Stimulated activated naive CD8-positive, alpha-beta T cell treated with anti-CD3 and anti-CD28 coated beads, Interleukin-15, amount 100 ng/mL, for 72 hours (primary cell): ENCODE measurements around the gene TMUB2.
A peak's percentile ranks its signal among the peaks of the same experiment; 100 is the strongest.
"Not testable (repeated sequence)": the region's sequence is repeated elsewhere in the genome, so short reads cannot be mapped to it uniquely, and the experiment has no call there.

Experiments used
- ATAC-seq: fragments of 150-1000 bp; cut with Tn5 transposase; 2 replicates; pipeline ENCODE4 v1.10.0; 2021; ENCODE audit warnings: mild to moderate bottlenecking, moderate library complexity
- DNase-seq, 2 donors: peaks; one replicate each; pipeline ENCODE4 v3.0.0; 2021 to 2022
- H3K27ac Mint-ChIP-seq, 2 donors: one replicate each; pipeline ENCODE4 v1.8.0; 2022; ENCODE audit warnings: mild to moderate bottlenecking in 2 of 2, mixed read lengths in 2 of 2, moderate library complexity in 2 of 2
- H3K27me3 Mint-ChIP-seq: one replicate; pipeline ENCODE4 v1.8.0; 2022; ENCODE audit warnings: mixed read lengths
- H3K4me1 Mint-ChIP-seq: one replicate; pipeline ENCODE4 v1.8.0; 2022; ENCODE audit warnings: mild to moderate bottlenecking, mixed read lengths
- H3K4me3 Mint-ChIP-seq, 2 donors: one replicate each; pipeline ENCODE4 v1.8.0; 2022; ENCODE audit warnings: mild to moderate bottlenecking in 2 of 2, mixed read lengths in 2 of 2, moderate library complexity in 1 of 2
- H3K9me3 Mint-ChIP-seq, 2 donors: one replicate each; pipeline ENCODE4 v1.8.0; 2022; ENCODE audit warnings: mixed read lengths in 2 of 2

The TMUB2 gene

DNA sequence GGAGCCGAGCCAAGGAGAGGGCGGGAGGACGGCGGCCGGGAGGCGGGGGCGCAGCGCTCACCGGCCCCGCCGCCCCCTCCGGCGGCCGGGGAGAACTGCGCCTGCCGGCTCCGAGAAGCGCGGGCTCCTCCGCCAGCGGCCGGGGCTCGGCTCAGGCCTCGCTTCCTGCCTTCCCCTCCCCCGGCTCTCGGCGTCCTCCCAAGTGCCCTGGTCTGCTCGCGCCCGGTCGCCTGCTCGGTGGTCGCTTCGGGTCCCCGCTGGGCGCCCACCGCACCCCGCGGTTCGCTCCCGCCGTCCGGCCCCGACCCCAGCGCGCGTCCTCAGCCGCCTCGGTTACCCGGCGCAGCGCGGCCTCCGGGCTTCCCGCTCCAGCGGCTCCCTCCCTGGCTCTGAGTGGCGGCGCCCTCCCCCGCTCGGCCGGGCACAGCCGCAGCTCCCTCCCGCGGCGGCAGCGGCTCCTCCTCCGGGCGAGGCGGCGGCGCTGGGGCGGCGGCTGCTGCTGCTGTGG is 32.4 kb downstream of the TMUB2 start:
- Mint-ChIP-seq H3K4me1 (peaks cover 44% of the 10 kb centered on the region), H3K27ac (no peak overlapping the region), H3K9me3 (no peaks in the 10 kb centered on the region), H3K27me3 (no peaks in the 10 kb centered on the region), H3K4me3 (peak overlapping the region; percentile 22 to 48)
- ATAC-seq, result peak; percentile 64
- peak; percentile 83 to 87 for DNase-seq

DNA sequence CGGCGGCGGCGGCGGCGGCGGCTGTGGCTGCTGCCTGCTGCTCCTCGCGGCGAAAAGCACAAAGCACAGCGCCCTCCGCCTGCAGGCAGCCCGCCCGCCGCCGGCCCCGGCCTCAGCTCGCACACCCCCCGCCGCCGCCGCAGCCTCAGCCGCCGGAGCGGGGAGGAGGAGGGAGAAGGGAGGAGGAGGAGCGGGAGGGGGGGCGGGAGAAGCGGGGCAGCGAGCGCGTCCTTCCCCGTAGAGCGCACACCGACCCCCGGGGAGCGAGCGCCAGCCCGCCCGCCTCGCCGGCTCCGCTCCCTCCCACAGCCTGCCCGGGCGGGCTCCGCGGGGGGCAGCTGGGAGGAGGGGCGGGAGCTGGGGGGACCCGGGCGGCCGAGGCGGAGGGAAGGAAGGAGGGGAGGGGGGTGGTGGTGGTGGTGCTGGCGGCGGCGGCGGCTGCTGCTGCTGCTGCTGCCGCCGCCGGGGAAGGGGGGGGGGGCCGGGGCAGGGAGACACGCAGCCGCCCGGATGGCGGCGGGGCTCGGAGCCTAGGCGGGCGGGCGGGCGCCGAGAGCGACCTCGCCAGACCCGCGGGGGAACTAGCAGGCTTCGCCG is 32.9 kb downstream of the TMUB2 start, which contains the start of gene UBTF:
Gene UBTF (minus strand): TSS at position 60 of the 597 bp plus-strand sequence. CDS start 1,446 bp downstream, outside the sequence.
- Mint-ChIP-seq H3K4me3 (peak within 1 kb of the TSS; percentile 94 to 98), H3K9me3 (no peaks in the 10 kb centered on the region), H3K27me3 (no peaks in the 10 kb centered on the region), H3K27ac (peak within 1 kb of the TSS; percentile 98 to 99), H3K4me1 (peaks cover 39% of the 10 kb centered on the region)
- DNase-seq (peak; percentile 73 to 79), ATAC-seq (peak; percentile 25)

DNA sequence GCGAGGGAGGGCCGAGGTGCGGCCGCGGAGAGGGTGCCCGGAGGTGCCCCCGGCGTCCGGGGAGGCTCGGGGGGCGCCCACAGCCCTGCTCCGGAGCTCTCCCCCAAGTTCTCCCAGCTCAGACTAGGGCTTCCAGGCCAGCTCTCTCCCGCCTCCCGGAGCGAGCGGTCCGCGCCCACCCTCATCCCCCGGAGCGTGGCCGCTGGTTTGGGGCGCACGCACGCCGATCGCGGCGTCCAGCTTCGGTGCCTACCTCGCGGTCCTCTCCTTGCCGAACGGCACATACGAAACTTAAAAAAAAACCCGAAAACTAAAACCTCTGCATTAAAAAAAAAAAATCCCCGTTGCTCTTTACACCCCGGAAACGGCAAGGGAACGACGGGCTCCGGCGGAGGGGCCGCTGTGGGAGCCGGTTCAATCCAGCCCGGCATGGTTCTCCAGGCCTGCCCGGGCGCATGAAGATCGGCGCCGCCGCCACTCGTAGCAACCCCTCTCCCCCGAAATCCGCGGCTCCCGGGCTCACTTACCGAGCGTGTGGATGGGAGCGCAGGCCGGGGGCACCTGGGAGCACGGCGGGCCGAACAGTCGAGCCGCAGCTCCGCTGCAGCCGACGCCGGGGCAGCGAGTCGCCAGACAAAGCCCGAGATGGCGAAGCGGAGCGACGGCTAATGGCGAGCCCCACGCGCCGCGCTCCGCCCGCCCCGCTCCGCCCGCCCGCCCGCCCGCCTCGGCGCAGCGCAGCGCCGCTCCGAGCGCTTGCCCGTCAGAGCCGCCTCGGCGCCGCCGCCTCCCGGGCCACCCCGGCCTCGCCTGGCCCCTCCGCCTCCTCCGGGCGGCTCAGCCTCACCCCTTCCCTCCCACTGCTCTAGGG is 33.7 kb downstream of the TMUB2 start:
- peak; percentile 39 for ATAC-seq
- H3K9me3 Mint-ChIP-seq, result no peaks in the 10 kb centered on the region
- peak; percentile 70 to 77 for DNase-seq
- no peaks in the 10 kb centered on the region for H3K27me3 Mint-ChIP-seq
- H3K27ac Mint-ChIP-seq, result peak overlapping the region; percentile 98 to 99
- H3K4me1 Mint-ChIP-seq, result peaks cover 31% of the 10 kb centered on the region
- H3K4me3 Mint-ChIP-seq, result peak overlapping the region; percentile 94 to 98

DNA sequence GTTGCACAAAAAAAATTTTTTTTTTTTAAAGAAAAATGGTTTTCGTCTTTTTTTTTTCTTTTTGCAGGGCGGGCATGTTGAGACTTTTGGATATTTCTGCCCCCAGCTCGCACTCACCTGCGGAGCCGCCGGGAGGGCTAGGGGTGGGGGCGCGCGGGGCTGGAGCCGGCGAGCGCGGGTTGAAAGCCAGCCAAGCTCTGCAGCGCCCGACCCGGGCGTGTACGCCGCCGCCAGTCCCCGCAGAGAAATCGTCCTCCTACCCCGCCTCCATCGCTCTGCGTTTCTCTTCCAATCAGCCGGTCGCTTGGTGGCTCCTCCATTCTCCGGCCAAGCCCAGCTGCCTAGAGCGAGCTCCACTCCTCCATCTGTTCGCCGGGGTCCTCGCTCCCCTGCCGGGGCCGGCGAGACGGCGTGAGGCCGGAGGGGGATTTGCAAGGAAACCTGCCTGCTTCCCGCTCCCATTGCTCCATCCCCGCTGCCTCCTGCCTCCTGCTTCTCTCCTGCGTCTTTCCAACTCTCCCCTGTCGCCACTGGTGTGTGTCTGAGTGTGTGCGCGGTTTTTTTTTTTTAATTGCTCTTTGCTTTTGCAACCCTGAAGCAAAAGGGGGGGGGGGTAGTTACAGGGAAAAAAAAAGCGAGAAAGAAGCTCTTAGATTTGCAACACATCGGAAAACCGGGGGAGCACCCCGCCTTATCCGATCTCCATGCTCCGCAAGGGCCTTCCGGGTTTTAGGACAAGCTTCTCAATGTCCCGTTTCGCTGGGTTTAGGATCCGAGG is 34.5 kb downstream of the TMUB2 start:
- peaks cover 23% of the 10 kb centered on the region for H3K4me1 Mint-ChIP-seq
- H3K27ac Mint-ChIP-seq, result peak overlapping the region; percentile 81 to 90
- ATAC-seq, result peak; percentile 13
- no peaks in the 10 kb centered on the region for H3K27me3 Mint-ChIP-seq
- H3K9me3 Mint-ChIP-seq, result no peaks in the 10 kb centered on the region
- peak overlapping the region; percentile 91 to 93 for H3K4me3 Mint-ChIP-seq
- peak; percentile 69 to 72 for DNase-seq

DNA sequence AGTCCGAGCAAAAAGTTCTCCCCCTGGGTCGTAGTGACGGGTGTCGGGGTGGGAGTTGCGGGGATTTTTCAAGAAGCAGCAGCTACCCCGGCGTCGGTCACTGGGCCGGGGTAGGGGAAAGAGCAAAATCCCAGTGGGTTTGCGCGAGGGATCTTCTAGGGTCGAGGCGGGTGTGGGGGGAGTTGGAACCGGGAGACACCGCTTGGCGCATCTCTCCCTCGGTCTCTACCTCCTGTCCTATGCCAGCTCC is 35.0 kb downstream of the TMUB2 start:
- peak in 1 of 2 donors; percentile 29 for DNase-seq

DNA sequence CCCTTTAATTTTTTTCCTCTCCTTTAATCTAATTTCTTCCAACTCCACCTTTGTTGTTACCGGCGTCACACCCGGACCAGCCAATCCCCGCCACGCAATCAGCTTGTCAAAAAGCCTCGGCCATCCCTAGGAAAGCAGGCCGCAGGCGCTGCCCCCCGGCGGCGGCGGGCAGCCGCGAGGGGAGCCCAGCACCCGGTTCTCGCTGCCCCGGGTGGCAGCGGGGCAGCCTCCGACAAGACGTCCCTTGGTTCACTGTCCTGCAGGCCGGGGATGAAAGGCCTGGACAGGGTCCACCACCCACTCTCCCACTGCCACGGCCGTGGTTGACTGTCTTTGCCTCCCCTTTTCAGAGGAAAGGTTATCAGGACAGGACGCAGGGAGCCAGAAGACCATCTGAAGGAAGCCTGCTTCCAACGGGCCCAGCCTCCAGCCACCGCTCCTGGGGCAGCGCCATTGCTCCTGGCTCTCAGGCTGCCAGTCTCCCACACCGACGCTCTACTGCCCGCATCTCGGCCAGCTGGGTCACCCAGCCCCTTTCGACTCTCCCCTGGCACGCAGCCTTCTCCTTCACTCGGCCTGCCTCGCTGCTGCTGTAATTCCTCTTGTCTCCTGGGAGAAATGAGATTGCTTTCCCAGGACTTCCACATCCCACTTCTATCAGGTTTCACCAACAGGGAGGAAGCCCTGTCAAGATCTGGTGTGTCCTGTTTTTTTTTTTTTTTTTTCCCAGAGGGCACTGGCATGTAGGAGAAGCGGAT is 35.5 kb downstream of the TMUB2 start:
- H3K4me3 Mint-ChIP-seq, result peak overlapping the region; percentile 91 to 93
- no peaks in the 10 kb centered on the region for H3K27me3 Mint-ChIP-seq
- no peak for ATAC-seq
- peak; percentile 45 to 59 for DNase-seq
- H3K9me3 Mint-ChIP-seq, result no peaks in the 10 kb centered on the region
- peaks cover 14% of the 10 kb centered on the region for H3K4me1 Mint-ChIP-seq
- peak overlapping the region; percentile 81 to 90 for H3K27ac Mint-ChIP-seq

More for the DNA sequence above, 35.0 kb downstream of the TMUB2 start:
- Mint-ChIP-seq H3K27me3 (no peaks in the 10 kb centered on the region), H3K9me3 (no peaks in the 10 kb centered on the region), H3K27ac (peak overlapping the region; percentile 81 to 90), H3K4me1 (peaks cover 18% of the 10 kb centered on the region), H3K4me3 (peak overlapping the region; percentile 91 to 93)
- no peak for ATAC-seq

DNA sequence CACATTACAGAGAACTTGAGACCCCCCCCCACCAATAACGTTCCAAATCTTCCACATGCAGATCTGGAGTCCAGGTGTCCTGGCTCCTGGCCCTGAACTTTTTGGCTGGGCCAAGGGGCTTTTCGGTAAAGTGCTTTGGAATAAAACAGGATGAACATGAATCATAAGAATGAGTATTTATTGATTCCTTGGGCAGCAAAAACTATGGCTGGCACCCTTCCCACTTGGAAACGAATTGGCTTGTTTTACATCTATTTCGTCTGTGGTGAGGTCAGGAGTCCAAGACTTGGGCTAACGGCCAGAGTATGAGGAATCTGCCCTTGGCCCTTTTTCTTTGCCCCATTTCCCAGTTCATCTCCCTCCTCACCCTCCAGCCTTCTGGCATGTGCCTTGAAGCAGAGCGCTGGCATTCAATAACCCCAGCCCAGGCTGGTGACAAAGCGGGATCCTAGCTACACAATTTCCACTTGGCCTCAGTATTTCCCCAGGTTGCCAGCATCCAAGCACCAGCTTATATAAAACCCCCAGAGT is 36.8 kb downstream of the TMUB2 start:
- no peak overlapping the region for H3K4me3 Mint-ChIP-seq
- H3K27me3 Mint-ChIP-seq, result no peaks in the 10 kb centered on the region
- H3K27ac Mint-ChIP-seq, result no peak overlapping the region
- peaks cover 8% of the 10 kb centered on the region for H3K4me1 Mint-ChIP-seq
- H3K9me3 Mint-ChIP-seq, result no peaks in the 10 kb centered on the region
- no peak for DNase-seq
- no peak for ATAC-seq

DNA sequence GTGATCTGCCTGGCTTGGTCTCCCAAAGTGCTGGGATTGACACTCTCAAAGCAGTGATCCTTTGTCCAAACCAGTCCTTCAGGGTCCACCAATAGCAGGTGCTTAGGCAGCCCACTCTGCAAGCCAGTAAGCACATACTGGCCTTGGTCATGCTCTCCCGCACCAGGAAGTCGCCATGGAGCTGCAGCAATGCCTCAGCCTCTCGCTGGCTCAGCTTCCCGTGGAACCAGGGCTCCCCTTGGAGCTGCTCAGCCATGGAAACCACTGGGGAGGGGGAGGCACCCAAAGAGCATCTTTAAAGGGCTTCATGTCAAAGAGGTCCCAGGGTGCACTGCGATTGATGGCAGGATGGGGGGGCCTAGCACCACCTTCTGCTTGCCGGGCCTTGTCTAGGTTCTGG is 42.3 kb downstream of the TMUB2 start:
- no peaks in the 10 kb centered on the region for H3K4me1 Mint-ChIP-seq
- no peaks in the 10 kb centered on the region for H3K9me3 Mint-ChIP-seq
- no peak overlapping the region for H3K27ac Mint-ChIP-seq
- H3K27me3 Mint-ChIP-seq, result no peaks in the 10 kb centered on the region
- DNase-seq (no peak), ATAC-seq (no peak)
- H3K4me3 Mint-ChIP-seq, result no peak overlapping the region

DNA sequence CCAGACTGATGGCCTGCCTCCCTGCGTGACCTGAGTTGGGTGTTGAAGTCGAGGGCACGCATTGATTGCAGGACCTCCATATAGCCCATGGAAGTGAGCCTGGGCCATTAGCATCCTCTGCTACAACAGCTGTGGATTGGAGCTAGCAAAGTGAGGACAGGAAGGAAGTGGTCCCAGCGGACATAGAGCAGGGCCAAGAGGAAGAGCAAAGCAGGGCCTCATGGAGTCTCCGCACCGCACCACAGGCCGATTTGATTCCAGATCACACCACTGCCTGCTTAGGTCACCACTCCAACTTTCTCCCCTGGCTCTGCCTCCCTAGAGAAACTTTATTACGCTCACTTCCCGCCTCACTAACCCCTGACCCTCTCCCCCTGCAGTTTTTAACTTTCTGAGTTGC is 43.4 kb downstream of the TMUB2 start:
- Mint-ChIP-seq H3K9me3 (no peaks in the 10 kb centered on the region), H3K4me3 (no peak overlapping the region), H3K27ac (no peak overlapping the region), H3K27me3 (no peaks in the 10 kb centered on the region), H3K4me1 (peaks cover 5% of the 10 kb centered on the region)
- DNase-seq (no peak), ATAC-seq (no peak)

DNA sequence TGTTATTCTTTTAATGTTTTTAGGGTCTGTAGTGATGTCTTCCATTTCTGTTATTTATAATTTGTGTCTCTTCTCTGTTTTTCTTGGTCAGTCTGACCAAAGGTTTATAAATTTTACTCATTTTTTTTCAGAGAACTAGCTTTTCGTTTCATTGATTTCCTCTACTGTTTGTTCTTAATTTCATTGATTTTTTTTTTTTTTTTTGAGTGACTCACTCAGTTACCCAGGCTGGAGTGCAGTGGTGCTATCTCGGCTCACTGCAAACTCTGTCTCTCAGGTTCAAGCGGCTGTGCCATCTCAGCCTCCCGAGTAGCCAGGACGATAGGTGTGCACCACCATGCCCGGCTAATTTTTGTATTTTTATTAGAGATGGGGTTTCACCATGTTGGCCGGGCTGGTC is 45.3 kb downstream of the TMUB2 start:
- DNase-seq, result no peak
- Mint-ChIP-seq H3K4me3 (no peak overlapping the region), H3K4me1 (peaks cover 21% of the 10 kb centered on the region), H3K9me3 (no peaks in the 10 kb centered on the region), H3K27me3 (no peaks in the 10 kb centered on the region), H3K27ac (no peak overlapping the region)
- no peak for ATAC-seq

DNA sequence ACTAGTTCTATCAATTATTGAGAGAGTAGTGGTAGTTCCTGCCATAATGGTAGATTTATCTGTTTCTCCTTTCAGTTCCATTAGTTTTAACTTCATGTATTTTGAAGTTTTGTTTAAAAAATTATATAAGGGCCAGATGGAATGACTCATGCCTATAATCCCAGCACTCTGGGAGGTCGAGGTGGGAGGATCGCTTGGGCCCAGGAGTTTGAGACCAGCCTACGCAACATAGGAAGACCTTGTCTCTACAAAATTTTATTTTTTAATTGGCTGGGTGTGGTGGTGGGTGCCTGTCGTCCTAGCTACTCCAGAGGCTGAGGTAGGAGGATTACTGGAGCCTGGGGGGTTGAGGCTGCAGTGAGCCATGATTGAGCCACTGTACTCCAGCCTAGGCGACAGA is 46.8 kb downstream of the TMUB2 start:
- peak overlapping the region in 1 of 2 donors; percentile 63 for H3K27ac Mint-ChIP-seq
- DNase-seq (no peak), ATAC-seq (no peak)
- H3K9me3 Mint-ChIP-seq, result no peaks in the 10 kb centered on the region
- H3K27me3 Mint-ChIP-seq, result no peaks in the 10 kb centered on the region
- peaks cover 21% of the 10 kb centered on the region for H3K4me1 Mint-ChIP-seq
- no peak overlapping the region for H3K4me3 Mint-ChIP-seq

DNA sequence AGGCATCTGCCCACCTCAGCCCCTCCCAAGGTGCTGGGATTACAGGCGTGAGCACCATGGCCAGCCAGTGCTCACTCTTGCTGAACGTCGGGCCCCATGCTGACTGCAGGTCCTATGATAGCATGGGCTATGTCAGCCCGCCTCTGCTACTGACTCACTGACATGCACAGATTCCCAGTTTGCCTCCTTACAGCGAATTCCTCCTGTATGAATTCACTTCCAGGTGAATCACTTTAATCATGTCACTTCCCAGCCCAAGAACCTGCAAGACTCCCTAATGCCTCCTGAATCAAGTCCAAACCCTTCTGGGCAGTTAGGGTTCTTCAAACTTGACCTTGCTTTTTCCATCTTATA is 48.8 kb downstream of the TMUB2 start:
- H3K27ac Mint-ChIP-seq, result peak overlapping the region in 1 of 2 donors; percentile 1
- H3K4me1 Mint-ChIP-seq, result peaks cover 21% of the 10 kb centered on the region
- ATAC-seq (no peak), DNase-seq (no peak)
- H3K4me3 Mint-ChIP-seq, result no peak overlapping the region
- no peaks in the 10 kb centered on the region for H3K27me3 Mint-ChIP-seq
- H3K9me3 Mint-ChIP-seq, result no peaks in the 10 kb centered on the region

DNA sequence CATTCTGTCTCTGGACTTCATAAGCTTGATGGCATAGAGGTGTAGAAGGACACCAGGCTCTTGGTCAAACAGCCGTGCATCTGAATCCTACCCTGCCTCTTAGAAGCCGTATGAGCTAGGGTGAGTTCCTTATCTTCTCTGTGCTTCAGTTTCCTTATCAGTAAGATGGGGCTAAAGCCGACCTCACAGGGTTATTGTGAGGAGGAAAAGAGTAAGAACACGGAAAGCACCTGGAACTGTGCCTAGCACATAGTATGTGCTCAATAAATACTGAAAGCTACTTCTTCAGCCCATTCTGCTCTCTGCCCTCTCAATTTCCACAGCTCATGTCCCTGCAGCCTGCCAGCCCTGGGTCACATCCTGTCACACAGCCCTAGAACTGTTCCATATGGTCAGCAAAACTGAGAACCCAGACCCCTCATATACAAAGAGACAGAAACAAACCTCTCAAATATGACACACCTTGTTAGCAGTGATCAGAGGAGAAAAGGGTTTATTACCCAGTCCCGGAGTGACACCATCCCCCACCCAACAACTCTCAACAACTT is 49.7 kb downstream of the TMUB2 start:
- Mint-ChIP-seq H3K9me3 (no peaks in the 10 kb centered on the region), H3K4me3 (no peak overlapping the region), H3K27ac (no peak overlapping the region), H3K4me1 (peaks cover 21% of the 10 kb centered on the region), H3K27me3 (no peaks in the 10 kb centered on the region)
- ATAC-seq (no peak), DNase-seq (no peak)

DNA sequence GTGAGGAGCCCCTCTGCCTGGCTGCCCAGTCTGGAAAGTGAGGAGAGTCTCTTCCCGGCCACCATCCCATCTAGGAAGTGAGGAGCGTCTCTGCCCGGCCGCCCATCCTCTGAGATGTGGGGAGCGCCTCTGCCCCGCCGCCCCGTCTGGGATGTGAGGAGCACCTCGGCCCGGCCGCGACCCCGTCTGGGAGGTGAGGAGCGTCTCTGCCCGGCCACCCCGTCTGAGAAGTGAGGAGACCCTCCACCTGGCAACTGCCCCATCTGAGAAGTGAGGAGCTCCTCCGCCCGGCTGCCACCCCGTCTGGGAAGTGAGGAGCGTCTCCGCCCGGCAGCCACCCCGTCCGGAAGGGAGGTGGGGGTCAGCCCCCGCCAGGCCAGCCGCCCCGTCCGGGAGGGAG is 51.1 kb downstream of the TMUB2 start:
- H3K27me3 Mint-ChIP-seq, H3K27ac Mint-ChIP-seq, H3K4me3 Mint-ChIP-seq, DNase-seq, H3K9me3 Mint-ChIP-seq, ATAC-seq: not testable (repeated sequence)
- peaks cover 21% of the 10 kb centered on the region for H3K4me1 Mint-ChIP-seq
